Activated CD4-positive, alpha-beta memory T cell treated with anti-CD3 and anti-CD28 coated beads, Interleukin-2, amount 10 ng/mL, durations not matched to agents 7 days and 5 days (primary cell): Measurements from ENCODE around the gene RFC3. TPM values are rescaled to one million over a fixed set of nuclear protein-coding genes. Genes with fewer than 3 reads are reported as not detected.
"Not testable (repeated sequence)": the region's sequence is repeated elsewhere in the genome, so short reads cannot be mapped to it uniquely, and the experiment has no call there.

Source experiments
- CTCF ChIA-PET: fragments of 350-600 bp; sonication (Branson Sonifier 250); formaldehyde crosslinking; loops from one replicate; lab custom pipeline; 2021; ENCODE audit warnings: antibody characterized with exemption, inconsistent platforms; lab: Charles Lee
- POLR2A ChIA-PET: fragments of 350-600 bp; sonication (Branson Sonifier 250); formaldehyde crosslinking; loops from one replicate; lab custom pipeline; 2021; ENCODE audit warnings: antibody characterized with exemption; lab: Charles Lee
- DNase-seq: peaks from one replicate; pipeline ENCODE4 v3.0.0-alpha.2; 2020
- H3K27ac Mint-ChIP-seq: one replicate; pipeline ENCODE4 v1.8.0; 2021; ENCODE audit warnings: mild to moderate bottlenecking, mixed read lengths
- H3K27me3 Mint-ChIP-seq: one replicate; pipeline ENCODE4 v1.8.0; 2021; ENCODE audit warnings: mixed read lengths
- H3K36me3 Mint-ChIP-seq: one replicate; pipeline ENCODE4 v1.8.0; 2021; ENCODE audit warnings: low read depth, mixed read lengths
- H3K4me1 Mint-ChIP-seq: one replicate; pipeline ENCODE4 v1.8.0; 2021; ENCODE audit warnings: mixed read lengths
- H3K4me3 Mint-ChIP-seq: one replicate; pipeline ENCODE4 v1.8.0; 2021; ENCODE audit warnings: mild to moderate bottlenecking, mixed read lengths
- H3K9me3 Mint-ChIP-seq: one replicate; pipeline ENCODE4 v1.8.0; 2021; ENCODE audit warnings: mixed read lengths
- total RNA-seq, 2 experiments: library from RNA; stranded (reverse); gene quantifications; one replicate each; pipeline ENCODE4 v1.2.3, GENCODE V29; 2021

The RFC3 gene
- total RNA-seq, 2 experiments from 2014 or later, result 34.9 to 35.2 TPM

GRCh38 chr13:33789739-33790138 lies 28.2 kb upstream of the RFC3 start:
- H3K4me1 Mint-ChIP-seq, result peaks cover 13% of the 10 kb centered on the region
- no peak overlapping the region for H3K4me3 Mint-ChIP-seq
- H3K27ac Mint-ChIP-seq, result no peak overlapping the region
- H3K27me3 Mint-ChIP-seq, result no peaks in the 10 kb centered on the region
- CTCF ChIA-PET, result no interaction called here
- no peaks in the 10 kb centered on the region for H3K36me3 Mint-ChIP-seq
- no peaks in the 10 kb centered on the region for H3K9me3 Mint-ChIP-seq
- no peak for DNase-seq
- POLR2A ChIA-PET, result no interaction called here

- Mint-ChIP-seq H3K27me3 (peaks cover 3% of the 10 kb centered on the region), H3K36me3 (no peaks in the 10 kb centered on the region), H3K4me1 (peaks cover 4% of the 10 kb centered on the region), H3K4me3 (no peak overlapping the region), H3K9me3 (no peaks in the 10 kb centered on the region), H3K27ac (no peak overlapping the region)
- POLR2A ChIA-PET, result no interaction called here
- CTCF ChIA-PET, result no interaction called here
- no peak for DNase-seq
Measured at GRCh38 chr13:33793726-33794125, 24.2 kb upstream of the RFC3 start.

- Mint-ChIP-seq H3K27me3 (peaks cover 5% of the 10 kb centered on the region), H3K4me1 (peaks cover 4% of the 10 kb centered on the region), H3K4me3 (no peak overlapping the region), H3K36me3 (no peaks in the 10 kb centered on the region), H3K27ac (no peak overlapping the region), H3K9me3 (no peaks in the 10 kb centered on the region)
- ChIA-PET CTCF (no interaction called here), POLR2A (no interaction called here)
- no peak for DNase-seq
Measured at GRCh38 chr13:33794576-33794975, 23.4 kb upstream of the RFC3 start.

GRCh38 chr13:33796095-33796494 lies 21.9 kb upstream of the RFC3 start:
- Mint-ChIP-seq H3K27me3 (peaks cover 16% of the 10 kb centered on the region), H3K4me1 (peaks cover 5% of the 10 kb centered on the region), H3K9me3 (no peaks in the 10 kb centered on the region), H3K4me3 (no peak overlapping the region), H3K27ac (no peak overlapping the region), H3K36me3 (no peaks in the 10 kb centered on the region)
- CTCF ChIA-PET, result no interaction called here
- POLR2A ChIA-PET, result no interaction called here
- no peak for DNase-seq

GRCh38 chr13:33797622-33798021 lies 20.3 kb upstream of the RFC3 start:
- no peak overlapping the region for H3K4me3 Mint-ChIP-seq
- H3K4me1 Mint-ChIP-seq, result peaks cover 5% of the 10 kb centered on the region
- POLR2A ChIA-PET, result no interaction called here
- H3K36me3 Mint-ChIP-seq, result no peaks in the 10 kb centered on the region
- DNase-seq, result no peak
- no peak overlapping the region for H3K27ac Mint-ChIP-seq
- H3K9me3 Mint-ChIP-seq, result no peaks in the 10 kb centered on the region
- peaks cover 19% of the 10 kb centered on the region for H3K27me3 Mint-ChIP-seq
- CTCF ChIA-PET, result no interaction called here

- Mint-ChIP-seq H3K27me3 (peaks cover 22% of the 10 kb centered on the region), H3K4me1 (peaks cover 5% of the 10 kb centered on the region), H3K27ac (no peak overlapping the region), H3K4me3 (no peak overlapping the region), H3K36me3 (no peaks in the 10 kb centered on the region), H3K9me3 (no peaks in the 10 kb centered on the region)
- ChIA-PET CTCF (no interaction called here), POLR2A (interaction anchor here (1.5 kb wide), 1 partner anchor 20 kb away, joined by 4 read pairs; the partner anchor contains the start of gene RFC3)
- no peak for DNase-seq
Measured at GRCh38 chr13:33798023-33798422, 19.9 kb upstream of the RFC3 start.

- no peak overlapping the region for H3K4me3 Mint-ChIP-seq
- peaks cover 22% of the 10 kb centered on the region for H3K27me3 Mint-ChIP-seq
- H3K27ac Mint-ChIP-seq, result no peak overlapping the region
- CTCF ChIA-PET, result interaction anchor here (0.7 to 1.4 kb wide), 4 partner anchors 10 to 1364 kb away, joined by 3 to 5 read pairs (median 3); partner anchors contain the start of gene RFC3
- H3K4me1 Mint-ChIP-seq, result peaks cover 5% of the 10 kb centered on the region
- H3K9me3 Mint-ChIP-seq, result no peaks in the 10 kb centered on the region
- no peak for DNase-seq
- POLR2A ChIA-PET, result interaction anchor here (1.1 kb wide), 1 partner anchor 18 kb away, joined by 4 read pairs; the partner anchor contains the start of gene RFC3
- no peaks in the 10 kb centered on the region for H3K36me3 Mint-ChIP-seq
Measured at GRCh38 chr13:33799950-33800592, 17.9 kb upstream of the RFC3 start.

GRCh38 chr13:33800646-33801186 lies 17.2 kb upstream of the RFC3 start:
- peaks cover 5% of the 10 kb centered on the region for H3K4me1 Mint-ChIP-seq
- H3K27me3 Mint-ChIP-seq, result peaks cover 22% of the 10 kb centered on the region
- no peak overlapping the region for H3K4me3 Mint-ChIP-seq
- DNase-seq, result no peak
- ChIA-PET POLR2A (interaction anchor here (1.1 kb wide), 1 partner anchor 17 kb away, joined by 4 read pairs; the partner anchor contains the start of gene RFC3), CTCF (interaction anchor here (0.7 to 1.4 kb wide), 4 partner anchors 9 to 1364 kb away, joined by 3 to 5 read pairs (median 3); partner anchors contain the start of gene RFC3)
- H3K9me3 Mint-ChIP-seq, result no peaks in the 10 kb centered on the region
- no peak overlapping the region for H3K27ac Mint-ChIP-seq
- H3K36me3 Mint-ChIP-seq, result no peaks in the 10 kb centered on the region

- CTCF ChIA-PET, result no interaction called here
- Mint-ChIP-seq H3K27me3 (peaks cover 29% of the 10 kb centered on the region), H3K4me1 (no peaks in the 10 kb centered on the region), H3K36me3 (no peaks in the 10 kb centered on the region), H3K27ac (no peak overlapping the region), H3K4me3 (no peak overlapping the region), H3K9me3 (no peaks in the 10 kb centered on the region)
- no peak for DNase-seq
- POLR2A ChIA-PET, result no interaction called here
Measured at GRCh38 chr13:33806470-33807248, 11.3 kb upstream of the RFC3 start.

- H3K27ac Mint-ChIP-seq, H3K4me3 Mint-ChIP-seq, H3K36me3 Mint-ChIP-seq, H3K4me1 Mint-ChIP-seq, CTCF ChIA-PET, H3K9me3 Mint-ChIP-seq, DNase-seq, POLR2A ChIA-PET: not testable (repeated sequence)
- H3K27me3 Mint-ChIP-seq, result peaks cover 20% of the 10 kb centered on the region
Measured at GRCh38 chr13:33812829-33813228, 5.1 kb upstream of the RFC3 start.

- peaks cover 12% of the 10 kb centered on the region for H3K36me3 Mint-ChIP-seq
- H3K27ac Mint-ChIP-seq, result no peak overlapping the region
- H3K9me3 Mint-ChIP-seq, result no peaks in the 10 kb centered on the region
- no peak for DNase-seq
- POLR2A ChIA-PET, result no interaction called here
- CTCF ChIA-PET, result interaction anchor here (0.7 kb wide), 1 partner anchor 1963 kb away, joined by 4 read pairs; no protein-coding TSS in a partner anchor
- peaks cover 26% of the 10 kb centered on the region for H3K4me1 Mint-ChIP-seq
- no peak overlapping the region for H3K4me3 Mint-ChIP-seq
- peaks cover 5% of the 10 kb centered on the region for H3K27me3 Mint-ChIP-seq
Measured at GRCh38 chr13:33815011-33815550, 2.9 kb upstream of the RFC3 start.

GRCh38 chr13:33816912-33817311 lies 1.0 kb upstream of the RFC3 start:
- CTCF ChIA-PET, result interaction anchor here (0.6 to 1.2 kb wide), 2 partner anchors 1278 to 1432 kb away, joined by 3 to 4 read pairs; partner anchors contain the start of gene N4BP2L2
- Mint-ChIP-seq H3K27ac (no peak overlapping the region), H3K27me3 (peaks cover 3% of the 10 kb centered on the region), H3K4me1 (peaks cover 42% of the 10 kb centered on the region), H3K4me3 (peak overlapping the region; percentile 11), H3K9me3 (no peaks in the 10 kb centered on the region), H3K36me3 (peaks cover 23% of the 10 kb centered on the region)
- POLR2A ChIA-PET, result interaction anchor here (1.1 to 2.2 kb wide), 2 partner anchors 25 to 32 kb away, joined by 5 to 7 read pairs; no protein-coding TSS in a partner anchor
- no peak for DNase-seq
